NCI-H2196 treated with DMSO at 0.1 percent for 48 hours (cell line): ENCODE measurements around the gene RTKN2.

Source experiments
- DNase-seq: peaks from one replicate; lab custom pipeline; 2025; ENCODE audit not compliant: unreplicated experiment; lab: John Stamatoyannopoulos, UW

Gene RTKN2

GRCh38 chr10:62180677-62181076 is 88.0 kb downstream of the RTKN2 start:
- DNase-seq, result no peak

- DNase-seq, result no peak
These were observed 90.1 kb downstream of the RTKN2 start for GRCh38 chr10:62178568-62178967.

- no peak for DNase-seq
These were observed 91.5 kb downstream of the RTKN2 start for GRCh38 chr10:62177111-62177510.

- no peak for DNase-seq
These were observed 93.4 kb downstream of the RTKN2 start for GRCh38 chr10:62175251-62175650.

- no peak for DNase-seq
These were observed 96.2 kb downstream of the RTKN2 start for GRCh38 chr10:62172465-62172864.

GRCh38 chr10:62171791-62172190 is 96.9 kb downstream of the RTKN2 start:
- no peak for DNase-seq

GRCh38 chr10:62170732-62171131 is 97.9 kb downstream of the RTKN2 start:
- no peak for DNase-seq

GRCh38 chr10:62166331-62167131 is 102.1 kb downstream of the RTKN2 start:
- no peak for DNase-seq

GRCh38 chr10:62165803-62166202 is 102.8 kb downstream of the RTKN2 start:
- no peak for DNase-seq

GRCh38 chr10:62163024-62163423 is 105.6 kb downstream of the RTKN2 start:
- no peak for DNase-seq

GRCh38 chr10:62162261-62162981 is 106.2 kb downstream of the RTKN2 start:
- no peak for DNase-seq

- no peak for DNase-seq
These were observed 109.3 kb downstream of the RTKN2 start for GRCh38 chr10:62159351-62159750.

- DNase-seq, result no peak
These were observed 111.0 kb downstream of the RTKN2 start for GRCh38 chr10:62157601-62158000.

- DNase-seq, result no peak
These were observed 113.5 kb downstream of the RTKN2 start for GRCh38 chr10:62155054-62155680.

- DNase-seq, result no peak
These were observed 114.4 kb downstream of the RTKN2 start for GRCh38 chr10:62154231-62154630.

- no peak for DNase-seq
These were observed 115.5 kb downstream of the RTKN2 start for GRCh38 chr10:62153191-62153590.

GRCh38 chr10:62149621-62150020 is 119.0 kb downstream of the RTKN2 start:
- DNase-seq, result no peak

GRCh38 chr10:62148155-62148554 is 120.5 kb downstream of the RTKN2 start:
- no peak for DNase-seq

GRCh38 chr10:62147425-62147824 is 121.2 kb downstream of the RTKN2 start:
- no peak for DNase-seq

- DNase-seq, result no peak
These were observed 131.7 kb downstream of the RTKN2 start for GRCh38 chr10:62136931-62137330.

GRCh38 chr10:62133618-62134017 is 135.0 kb downstream of the RTKN2 start:
- DNase-seq, result no peak
